GM19328 (cell line): ENCODE results near the gene RSRC1.
A peak's percentile ranks its signal among the peaks of the same experiment; 100 is the strongest.
"Not testable (repeated sequence)": the region's sequence is repeated elsewhere in the genome, so short reads cannot be mapped to it uniquely, and the experiment has no call there.

Experiments
- ATAC-seq: cut with Tn5 transposase; IDR thresholded peaks from one replicate; pipeline ENCODE4 v1.9.1; 2021; ENCODE audit warnings: mild to moderate bottlenecking, moderate library complexity; ENCODE audit not compliant: unreplicated experiment

The RSRC1 gene

GRCh38 chr3:158100681-158101080, 9.2 kb upstream of the RSRC1 start:
- no peak for ATAC-seq

- ATAC-seq: no peak
Measured at GRCh38 chr3:158101335-158102241, 8.3 kb upstream of the RSRC1 start.

- ATAC-seq: no peak
Measured at GRCh38 chr3:158102242-158103080, 7.4 kb upstream of the RSRC1 start.

GRCh38 chr3:158103081-158103886, 6.6 kb upstream of the RSRC1 start:
- ATAC-seq: no peak

GRCh38 chr3:158103887-158104327, 6.0 kb upstream of the RSRC1 start:
- no peak for ATAC-seq

GRCh38 chr3:158104431-158104921, 5.4 kb upstream of the RSRC1 start:
- ATAC-seq: no peak

GRCh38 chr3:158105119-158105709, 4.7 kb upstream of the RSRC1 start:
- ATAC-seq: no peak

GRCh38 chr3:158105710-158106253, 4.1 kb upstream of the RSRC1 start:
- no peak for ATAC-seq

- ATAC-seq: no peak
Measured at GRCh38 chr3:158106766-158107471, 3.0 kb upstream of the RSRC1 start.

GRCh38 chr3:158107605-158108444, 2.1 kb upstream of the RSRC1 start:
- ATAC-seq: no peak

GRCh38 chr3:158108445-158108985, 1.4 kb upstream of the RSRC1 start:
- no peak for ATAC-seq

- no peak for ATAC-seq
Measured at GRCh38 chr3:158109295-158109803, 540 bp upstream of the RSRC1 start.

GRCh38 chr3:158110658-158111018, 749 bp downstream of the RSRC1 start:
- peak; percentile 0 for ATAC-seq

GRCh38 chr3:158111861-158112260, 2.0 kb downstream of the RSRC1 start:
- no peak for ATAC-seq

GRCh38 chr3:158113595-158113994, 3.7 kb downstream of the RSRC1 start:
- ATAC-seq: not testable (repeated sequence)

- no peak for ATAC-seq
Measured at GRCh38 chr3:158120330-158120729, 10.4 kb downstream of the RSRC1 start.

- peak; percentile 58 for ATAC-seq
Measured at GRCh38 chr3:158121295-158121694, 11.4 kb downstream of the RSRC1 start.

GRCh38 chr3:158122721-158123120, 12.8 kb downstream of the RSRC1 start:
- not testable (repeated sequence) for ATAC-seq
